Measurements from ENCODE around the gene CDKAL1. TPM values are rescaled to one million over a fixed set of nuclear protein-coding genes. Genes with fewer than 3 reads are reported as not detected.

Gene CDKAL1
- total RNA-seq, 1 donor from 2014 or later = 14.8 TPM

GRCh38 chr6:21176197-21176596 lies 641.9 kb downstream of the CDKAL1 start:
- peaks cover 3% of the 10 kb centered on the region for H3K9me3 Mint-ChIP-seq (ENCODE audit: unreplicated experiment)
- no peaks in the 10 kb centered on the region for H3K27me3 Mint-ChIP-seq (ENCODE audit: unreplicated experiment)
- no peak overlapping the region for H3K4me3 Mint-ChIP-seq (ENCODE audit: unreplicated experiment)
- no peak for DNase-seq (ENCODE audit: extremely low spot score, unreplicated experiment)
- TF ChIP-seq, protein P1, sequence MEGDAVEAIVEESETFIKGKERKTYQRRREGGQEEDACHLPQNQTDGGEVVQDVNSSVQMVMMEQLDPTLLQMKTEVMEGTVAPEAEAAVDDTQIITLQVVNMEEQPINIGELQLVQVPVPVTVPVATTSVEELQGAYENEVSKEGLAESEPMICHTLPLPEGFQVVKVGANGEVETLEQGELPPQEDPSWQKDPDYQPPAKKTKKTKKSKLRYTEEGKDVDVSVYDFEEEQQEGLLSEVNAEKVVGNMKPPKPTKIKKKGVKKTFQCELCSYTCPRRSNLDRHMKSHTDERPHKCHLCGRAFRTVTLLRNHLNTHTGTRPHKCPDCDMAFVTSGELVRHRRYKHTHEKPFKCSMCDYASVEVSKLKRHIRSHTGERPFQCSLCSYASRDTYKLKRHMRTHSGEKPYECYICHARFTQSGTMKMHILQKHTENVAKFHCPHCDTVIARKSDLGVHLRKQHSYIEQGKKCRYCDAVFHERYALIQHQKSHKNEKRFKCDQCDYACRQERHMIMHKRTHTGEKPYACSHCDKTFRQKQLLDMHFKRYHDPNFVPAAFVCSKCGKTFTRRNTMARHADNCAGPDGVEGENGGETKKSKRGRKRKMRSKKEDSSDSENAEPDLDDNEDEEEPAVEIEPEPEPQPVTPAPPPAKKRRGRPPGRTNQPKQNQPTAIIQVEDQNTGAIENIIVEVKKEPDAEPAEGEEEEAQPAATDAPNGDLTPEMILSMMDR (IDR thresholded peaks at IDR 0.05) = no peak
- peaks cover 1% of the 10 kb centered on the region for H3K4me1 Mint-ChIP-seq (ENCODE audit: unreplicated experiment)
- H3K36me3 Mint-ChIP-seq (ENCODE audit: unreplicated experiment) = peaks cover 7% of the 10 kb centered on the region
- H3K27ac Mint-ChIP-seq (ENCODE audit: unreplicated experiment) = no peak overlapping the region

DNA sequence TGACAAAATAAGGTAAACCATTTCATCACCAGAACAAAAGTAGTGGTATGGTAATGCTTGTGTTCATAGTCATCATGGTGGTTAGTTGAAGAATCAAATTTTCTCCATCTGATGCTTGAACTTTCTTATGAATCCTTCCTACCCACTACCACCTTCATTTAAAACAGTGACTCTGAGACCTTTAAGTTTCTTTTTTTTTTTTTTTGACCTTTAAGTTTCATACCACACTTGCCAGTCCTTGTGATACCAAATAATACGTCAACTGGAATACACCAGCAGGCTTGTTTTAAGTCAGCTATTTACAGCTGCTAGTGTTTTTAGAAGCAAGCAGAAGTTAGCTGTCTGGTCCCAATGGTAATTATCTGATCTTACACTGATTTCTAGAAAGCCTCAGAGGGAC lies 645.9 kb downstream of the CDKAL1 start:
- Mint-ChIP-seq H3K27ac (ENCODE audit: unreplicated experiment) (no peak overlapping the region), H3K27me3 (ENCODE audit: unreplicated experiment) (no peaks in the 10 kb centered on the region), H3K4me3 (ENCODE audit: unreplicated experiment) (no peak overlapping the region), H3K36me3 (ENCODE audit: unreplicated experiment) (peaks cover 7% of the 10 kb centered on the region), H3K4me1 (ENCODE audit: unreplicated experiment) (no peaks in the 10 kb centered on the region), H3K9me3 (ENCODE audit: unreplicated experiment) (no peaks in the 10 kb centered on the region)
- TF ChIP-seq, protein P1 (IDR thresholded peaks at IDR 0.05) = no peak
- no peak for DNase-seq (ENCODE audit: extremely low spot score, unreplicated experiment)

DNA sequence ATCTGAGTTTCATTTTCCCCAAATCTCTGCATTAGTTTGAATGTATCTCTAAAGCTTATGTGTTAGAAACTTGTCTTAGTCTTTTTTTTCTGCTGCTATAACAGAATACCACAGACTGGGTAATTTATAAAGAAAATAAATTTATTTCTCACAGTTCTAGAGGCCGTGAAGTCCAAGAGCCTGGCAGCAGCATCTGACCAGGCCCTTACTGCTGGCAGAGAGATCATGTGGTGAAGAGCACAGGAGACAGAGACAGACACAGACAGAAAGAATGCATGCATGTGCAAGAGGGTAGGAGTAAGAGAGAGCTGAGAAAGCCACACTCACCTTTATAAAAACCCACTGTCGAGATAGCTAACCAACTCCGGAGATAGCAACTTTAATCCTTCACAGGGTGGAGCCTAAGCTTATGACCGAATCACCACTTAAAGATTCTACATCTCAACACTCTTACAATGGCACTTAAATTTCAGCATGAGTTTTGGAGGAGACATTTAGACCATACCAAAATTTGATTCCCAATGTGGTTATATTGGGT lies 646.6 kb downstream of the CDKAL1 start:
- no peak overlapping the region for H3K4me3 Mint-ChIP-seq (ENCODE audit: unreplicated experiment)
- H3K36me3 Mint-ChIP-seq (ENCODE audit: unreplicated experiment) = peaks cover 7% of the 10 kb centered on the region

GRCh38 chr6:21181866-21182265 lies 647.6 kb downstream of the CDKAL1 start:
- Mint-ChIP-seq H3K27me3 (ENCODE audit: unreplicated experiment) (no peaks in the 10 kb centered on the region), H3K4me3 (ENCODE audit: unreplicated experiment) (no peak overlapping the region), H3K4me1 (ENCODE audit: unreplicated experiment) (peaks cover 14% of the 10 kb centered on the region), H3K36me3 (ENCODE audit: unreplicated experiment) (peaks cover 7% of the 10 kb centered on the region), H3K27ac (ENCODE audit: unreplicated experiment) (no peak overlapping the region), H3K9me3 (ENCODE audit: unreplicated experiment) (no peaks in the 10 kb centered on the region)
- DNase-seq (ENCODE audit: extremely low spot score, unreplicated experiment) = no peak
- TF ChIP-seq, protein P1 (IDR thresholded peaks at IDR 0.05) = no peak

More for the DNA sequence above, 646.6 kb downstream of the CDKAL1 start:
- Mint-ChIP-seq H3K9me3 (ENCODE audit: unreplicated experiment) (no peaks in the 10 kb centered on the region), H3K27me3 (ENCODE audit: unreplicated experiment) (no peaks in the 10 kb centered on the region), H3K4me1 (ENCODE audit: unreplicated experiment) (peaks cover 4% of the 10 kb centered on the region), H3K27ac (ENCODE audit: unreplicated experiment) (no peak overlapping the region)
- DNase-seq (ENCODE audit: extremely low spot score, unreplicated experiment) = no peak
- TF ChIP-seq, protein P1 (IDR thresholded peaks at IDR 0.05) = no peak

DNA sequence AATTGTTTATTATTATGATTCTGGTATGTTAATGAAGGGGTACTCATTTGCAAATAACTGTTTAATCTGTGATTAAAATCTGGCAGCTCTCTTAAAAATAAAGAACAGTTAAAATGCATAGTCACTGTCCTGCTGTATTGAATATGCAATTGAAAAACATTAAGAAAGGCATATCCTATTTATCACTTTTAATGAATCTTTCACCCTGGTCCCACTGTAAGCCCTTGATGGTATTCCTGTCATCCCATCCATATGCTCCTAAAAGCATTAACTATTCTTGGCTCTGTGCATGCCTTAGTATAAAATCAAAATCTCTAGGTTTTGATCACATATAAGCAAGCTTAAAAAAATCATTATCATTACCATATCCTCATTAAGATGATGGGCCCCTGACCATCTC lies 648.3 kb downstream of the CDKAL1 start:
- Mint-ChIP-seq H3K9me3 (ENCODE audit: unreplicated experiment) (no peaks in the 10 kb centered on the region), H3K4me1 (ENCODE audit: unreplicated experiment) (peaks cover 18% of the 10 kb centered on the region), H3K4me3 (ENCODE audit: unreplicated experiment) (no peak overlapping the region), H3K27ac (ENCODE audit: unreplicated experiment) (no peak overlapping the region), H3K27me3 (ENCODE audit: unreplicated experiment) (no peaks in the 10 kb centered on the region), H3K36me3 (ENCODE audit: unreplicated experiment) (peaks cover 7% of the 10 kb centered on the region)
- TF ChIP-seq, protein P1 (IDR thresholded peaks at IDR 0.05) = no peak
- no peak for DNase-seq (ENCODE audit: extremely low spot score, unreplicated experiment)

Data from osteocyte (in vitro differentiated cells).